GM19463 (cell line): ENCODE data around the gene MAP1A.

ENCODE experiments used
- ATAC-seq: cut with Tn5 transposase; IDR thresholded peaks from one replicate; pipeline ENCODE4 v1.9.1; 2021; ENCODE audit warnings: mild to moderate bottlenecking, moderate library complexity; ENCODE audit not compliant: unreplicated experiment

MAP1A gene

GRCh38 chr15:43510200-43511011, 7.0 kb upstream of the MAP1A start:
- peak; percentile 96 for ATAC-seq

- ATAC-seq = no peak
Measured at GRCh38 chr15:43511012-43511885, 6.2 kb upstream of the MAP1A start.

- no peak for ATAC-seq
Measured at GRCh38 chr15:43513550-43513949, 3.9 kb upstream of the MAP1A start.

- ATAC-seq = no peak
Measured at GRCh38 chr15:43514241-43515057, 3.0 kb upstream of the MAP1A start.

- ATAC-seq = no peak
Measured at GRCh38 chr15:43515741-43516140, 1.7 kb upstream of the MAP1A start.

- no peak for ATAC-seq
Measured at GRCh38 chr15:43516185-43516584, 1.2 kb upstream of the MAP1A start.

GRCh38 chr15:43516801-43517353, 531 bp upstream of the MAP1A start:
- no peak for ATAC-seq

GRCh38 chr15:43518197-43518761, 871 bp downstream of the MAP1A start:
- no peak for ATAC-seq

GRCh38 chr15:43519196-43519595, 1.8 kb downstream of the MAP1A start:
- no peak for ATAC-seq

GRCh38 chr15:43520138-43520537, 2.7 kb downstream of the MAP1A start:
- no peak for ATAC-seq

GRCh38 chr15:43521419-43521818, 4.0 kb downstream of the MAP1A start:
- no peak for ATAC-seq

- no peak for ATAC-seq
Measured at GRCh38 chr15:43522247-43522646, 4.8 kb downstream of the MAP1A start.

- no peak for ATAC-seq
Measured at GRCh38 chr15:43523646-43524045, 6.2 kb downstream of the MAP1A start.

- no peak for ATAC-seq
Measured at GRCh38 chr15:43524254-43524845, 6.9 kb downstream of the MAP1A start.

- no peak for ATAC-seq
Measured at GRCh38 chr15:43525131-43525530, 7.7 kb downstream of the MAP1A start.

- no peak for ATAC-seq
Measured at GRCh38 chr15:43526261-43526930, 9.0 kb downstream of the MAP1A start.

GRCh38 chr15:43527016-43527801, 9.8 kb downstream of the MAP1A start:
- ATAC-seq = no peak

GRCh38 chr15:43527802-43528541, 10.6 kb downstream of the MAP1A start:
- no peak for ATAC-seq
